ENCODE data around the gene ISG20L2. TPM values are rescaled to one million over a fixed set of nuclear protein-coding genes. Genes with fewer than 3 reads are reported as not detected.
"Not testable (repeated sequence)": the region's sequence is repeated elsewhere in the genome, so short reads cannot be mapped to it uniquely, and the experiment has no call there.

The ISG20L2 gene
- total RNA-seq, 1 donor from 2014 or later: 35.3 TPM

DNA sequence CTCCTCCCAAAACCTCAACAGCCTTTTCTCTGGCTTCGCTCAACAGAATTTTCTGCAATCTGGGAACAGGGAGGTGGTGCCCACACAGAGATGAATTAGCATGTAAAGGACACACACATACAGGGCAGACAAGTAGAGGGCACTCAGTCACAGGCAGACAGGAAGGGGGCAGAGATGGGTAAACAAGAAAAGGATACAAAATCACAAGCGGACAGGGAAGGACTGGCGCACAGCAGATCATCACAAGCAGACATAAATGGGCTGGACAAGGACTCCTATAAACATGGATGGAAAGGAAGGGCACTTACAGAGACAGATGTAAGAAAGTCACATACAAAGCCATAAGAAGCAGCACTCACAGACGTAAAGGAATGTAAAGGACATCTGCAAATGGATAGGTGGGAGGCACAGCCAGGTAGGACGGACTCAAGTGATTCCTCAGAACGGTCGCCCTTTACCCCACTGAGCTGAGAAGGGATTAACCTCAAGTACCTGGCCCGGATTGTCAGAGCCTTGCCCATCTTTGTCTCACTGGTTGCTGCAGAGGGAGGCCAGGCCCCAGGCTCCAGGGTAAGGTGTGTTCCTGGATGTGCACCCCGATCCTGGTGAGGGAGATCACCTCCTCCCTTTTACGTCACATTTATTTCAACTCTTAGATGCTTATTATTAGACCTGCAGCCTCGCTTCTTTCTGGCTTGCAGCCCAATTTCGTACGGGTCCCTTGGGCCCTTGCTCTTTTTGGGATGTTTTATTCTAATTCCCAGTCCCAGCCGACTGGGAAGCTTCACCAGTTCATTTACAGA lies 37.9 kb upstream of the ISG20L2 start:
- Mint-ChIP-seq H3K4me1 (ENCODE audit: unreplicated experiment) (peaks cover 30% of the 10 kb centered on the region), H3K27me3 (no peaks in the 10 kb centered on the region), H3K36me3 (peaks cover 18% of the 10 kb centered on the region), H3K27ac (no peak overlapping the region), H3K4me3 (no peak overlapping the region), H3K9me3 (no peaks in the 10 kb centered on the region)
- no peak for DNase-seq (ENCODE audit: extremely low spot score, unreplicated experiment)
- TF ChIP-seq, protein P1, sequence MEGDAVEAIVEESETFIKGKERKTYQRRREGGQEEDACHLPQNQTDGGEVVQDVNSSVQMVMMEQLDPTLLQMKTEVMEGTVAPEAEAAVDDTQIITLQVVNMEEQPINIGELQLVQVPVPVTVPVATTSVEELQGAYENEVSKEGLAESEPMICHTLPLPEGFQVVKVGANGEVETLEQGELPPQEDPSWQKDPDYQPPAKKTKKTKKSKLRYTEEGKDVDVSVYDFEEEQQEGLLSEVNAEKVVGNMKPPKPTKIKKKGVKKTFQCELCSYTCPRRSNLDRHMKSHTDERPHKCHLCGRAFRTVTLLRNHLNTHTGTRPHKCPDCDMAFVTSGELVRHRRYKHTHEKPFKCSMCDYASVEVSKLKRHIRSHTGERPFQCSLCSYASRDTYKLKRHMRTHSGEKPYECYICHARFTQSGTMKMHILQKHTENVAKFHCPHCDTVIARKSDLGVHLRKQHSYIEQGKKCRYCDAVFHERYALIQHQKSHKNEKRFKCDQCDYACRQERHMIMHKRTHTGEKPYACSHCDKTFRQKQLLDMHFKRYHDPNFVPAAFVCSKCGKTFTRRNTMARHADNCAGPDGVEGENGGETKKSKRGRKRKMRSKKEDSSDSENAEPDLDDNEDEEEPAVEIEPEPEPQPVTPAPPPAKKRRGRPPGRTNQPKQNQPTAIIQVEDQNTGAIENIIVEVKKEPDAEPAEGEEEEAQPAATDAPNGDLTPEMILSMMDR (conservative IDR thresholded peaks at IDR 0.05): no peak

GRCh38 chr1:156765666-156766065 lies 37.1 kb upstream of the ISG20L2 start:
- DNase-seq (ENCODE audit: extremely low spot score, unreplicated experiment): no peak
- Mint-ChIP-seq H3K4me3 (no peak overlapping the region), H3K36me3 (peaks cover 10% of the 10 kb centered on the region), H3K9me3 (no peaks in the 10 kb centered on the region), H3K27ac (no peak overlapping the region), H3K27me3 (no peaks in the 10 kb centered on the region), H3K4me1 (ENCODE audit: unreplicated experiment) (peaks cover 23% of the 10 kb centered on the region)
- TF ChIP-seq, protein P1 (conservative IDR thresholded peaks at IDR 0.05): no peak

DNA sequence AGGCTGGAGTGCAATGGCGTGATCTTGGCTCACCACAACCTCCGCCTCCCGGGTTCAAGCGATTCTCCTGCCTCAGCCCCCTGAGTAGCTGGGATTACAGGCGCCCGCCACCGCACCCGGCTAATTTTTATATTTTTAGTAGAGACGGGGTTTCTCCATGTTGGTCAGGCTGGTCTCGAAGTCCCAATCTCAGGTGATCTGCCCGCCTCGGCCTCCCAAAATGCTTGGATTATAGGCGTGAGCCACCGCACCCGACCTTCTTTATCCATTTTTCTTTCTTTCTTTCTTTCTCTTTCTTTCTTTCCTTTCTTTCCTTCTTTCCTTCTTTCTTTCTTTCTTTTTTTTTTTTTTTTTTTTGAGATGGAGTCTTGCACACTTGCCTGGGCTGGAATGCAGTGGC lies 36.6 kb upstream of the ISG20L2 start:
- H3K4me1 Mint-ChIP-seq (ENCODE audit: unreplicated experiment): peaks cover 26% of the 10 kb centered on the region
- not testable (repeated sequence) for H3K27me3 Mint-ChIP-seq; H3K4me3 Mint-ChIP-seq; H3K9me3 Mint-ChIP-seq; H3K36me3 Mint-ChIP-seq; DNase-seq (ENCODE audit: extremely low spot score, unreplicated experiment); H3K27ac Mint-ChIP-seq

GRCh38 chr1:156760796-156761104 lies 32.2 kb upstream of the ISG20L2 start:
- TF ChIP-seq, protein P1 (conservative IDR thresholded peaks at IDR 0.05): no peak
- no peaks in the 10 kb centered on the region for H3K36me3 Mint-ChIP-seq
- no peaks in the 10 kb centered on the region for H3K9me3 Mint-ChIP-seq
- peaks cover 11% of the 10 kb centered on the region for H3K4me1 Mint-ChIP-seq (ENCODE audit: unreplicated experiment)
- H3K27me3 Mint-ChIP-seq: no peaks in the 10 kb centered on the region
- no peak overlapping the region for H3K4me3 Mint-ChIP-seq
- no peak for DNase-seq (ENCODE audit: extremely low spot score, unreplicated experiment)
- H3K27ac Mint-ChIP-seq: peak overlapping the region; percentile 92

DNA sequence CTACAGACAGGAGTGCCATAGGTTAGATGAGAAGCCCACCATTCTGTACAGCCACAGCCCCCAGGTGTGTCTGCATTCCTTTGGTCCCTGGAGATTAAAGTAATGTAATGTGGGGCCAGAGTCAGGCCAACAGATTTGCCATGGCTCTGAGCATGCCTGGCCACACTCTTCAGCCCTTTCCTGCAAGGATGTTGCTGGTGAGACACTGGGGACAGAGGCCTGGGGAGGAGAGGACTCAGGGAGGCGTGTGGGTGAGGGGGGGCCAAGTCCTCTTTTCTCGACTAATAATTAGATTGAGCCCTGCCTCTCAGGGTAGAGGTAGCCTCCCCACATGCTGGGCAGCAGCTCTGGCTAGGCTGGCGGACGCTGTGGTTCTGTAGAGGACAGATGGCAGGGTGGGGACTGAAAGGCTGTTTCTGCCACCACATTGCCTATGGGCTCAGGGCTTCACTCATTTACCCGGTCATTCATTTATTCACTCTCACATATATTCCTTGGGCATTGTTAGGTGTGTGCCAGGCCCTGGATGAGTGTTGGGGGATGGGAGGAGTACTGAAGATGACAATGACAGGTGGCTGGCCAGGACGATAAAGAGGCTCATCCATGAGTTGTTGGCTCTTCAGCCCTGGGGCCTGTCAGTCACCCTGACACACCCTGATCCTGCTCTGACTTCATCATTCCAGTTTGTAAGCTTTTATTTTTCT lies 31.7 kb upstream of the ISG20L2 start:
- no peak for DNase-seq (ENCODE audit: extremely low spot score, unreplicated experiment)
- H3K36me3 Mint-ChIP-seq: no peaks in the 10 kb centered on the region
- TF ChIP-seq, protein P1 (conservative IDR thresholded peaks at IDR 0.05): no peak
- H3K9me3 Mint-ChIP-seq: no peaks in the 10 kb centered on the region
- H3K27ac Mint-ChIP-seq: peak overlapping the region; percentile 92
- H3K4me1 Mint-ChIP-seq (ENCODE audit: unreplicated experiment): peaks cover 13% of the 10 kb centered on the region
- peak overlapping the region; percentile 11 for H3K4me3 Mint-ChIP-seq
- H3K27me3 Mint-ChIP-seq: no peaks in the 10 kb centered on the region

DNA sequence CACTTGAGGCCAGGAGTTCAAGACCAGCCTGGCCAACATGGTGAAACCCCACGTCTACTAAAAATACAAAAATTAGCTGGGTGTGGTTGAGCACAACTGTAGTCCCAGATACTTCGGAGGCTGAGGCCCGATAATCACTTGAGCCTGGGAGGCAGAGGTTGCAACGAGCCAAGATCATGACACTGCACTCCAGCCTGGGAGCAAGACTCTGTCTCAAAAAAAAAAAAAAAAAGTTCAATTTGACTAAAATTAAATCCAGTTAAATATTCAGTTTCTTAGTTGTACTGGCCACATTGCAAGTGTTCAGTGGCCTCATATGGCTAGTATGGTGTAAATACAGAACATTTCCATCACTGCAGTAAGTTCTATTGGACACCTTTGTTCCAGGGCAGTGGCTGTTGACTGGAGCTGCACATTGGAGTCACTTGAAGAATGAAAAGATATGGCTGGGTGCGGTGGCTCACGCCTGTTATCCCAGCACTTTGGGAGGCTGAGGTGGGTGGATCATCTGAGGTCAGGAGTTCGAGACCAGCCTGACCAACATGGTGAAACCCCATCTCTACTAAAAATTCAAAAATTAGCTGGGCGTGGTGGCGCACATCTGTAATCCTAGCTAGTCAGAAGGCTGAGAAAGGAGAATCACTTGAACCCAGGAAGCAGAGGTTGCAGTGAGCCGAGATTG lies 29.1 kb upstream of the ISG20L2 start:
- H3K9me3 Mint-ChIP-seq; H3K4me3 Mint-ChIP-seq; H3K27me3 Mint-ChIP-seq; H3K36me3 Mint-ChIP-seq; H3K27ac Mint-ChIP-seq; DNase-seq (ENCODE audit: extremely low spot score, unreplicated experiment): not testable (repeated sequence)
- peaks cover 21% of the 10 kb centered on the region for H3K4me1 Mint-ChIP-seq (ENCODE audit: unreplicated experiment)
